Measurements from ENCODE around the gene GEMIN5. TPM values are rescaled to one million over a fixed set of nuclear protein-coding genes. Genes with fewer than 3 reads are reported as not detected.

The GEMIN5 gene
- total and polyA plus RNA-seq, 2 of the 13 experiments (the other 11 are each of a cell fraction or from before 2014, with no cell fraction given) = 6.6 to 28.6 TPM

DNA sequence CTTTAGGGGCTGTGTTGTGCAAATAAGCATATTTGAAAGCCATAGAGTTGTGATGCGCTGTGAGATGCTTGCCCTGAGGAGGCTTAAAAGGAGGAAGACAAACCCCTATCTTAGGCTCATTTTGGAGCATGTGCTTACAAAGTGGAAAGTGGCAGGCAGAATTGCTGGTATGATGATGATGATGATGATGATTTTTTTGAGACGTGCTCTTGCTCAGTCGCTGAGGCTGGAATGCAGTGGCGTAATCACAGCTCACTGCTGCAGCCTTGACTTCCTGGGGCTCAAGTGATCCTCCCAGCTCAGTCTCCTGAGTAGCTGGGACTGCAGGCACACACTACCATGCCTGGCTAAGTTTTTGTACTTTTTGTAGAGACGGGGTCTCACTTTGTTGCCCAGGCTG lies 77.9 kb downstream of the GEMIN5 start (continued):
- TF ChIP-seq KDM2A (CRISPR knock-in tag; IDR thresholded peaks at IDR 0.05; ENCODE audit: borderline replicate concordance, low read depth) (peak; percentile 22; the same call in 1 of the 2 replicates), TAF1 (CRISPR knock-in tag; IDR thresholded peaks at IDR 0.05) (no peak), ETV5 (CRISPR knock-in tag; IDR thresholded peaks at IDR 0.05; ENCODE audit: borderline replicate concordance) (peak; percentile 77; the same call in 1 of the 2 replicates), HDAC1 (CRISPR knock-in tag; IDR thresholded peaks at IDR 0.05) (no peak), ZNF552 (CRISPR knock-in tag; IDR thresholded peaks at IDR 0.05; ENCODE audit: borderline replicate concordance) (no peak), PHF5A (CRISPR knock-in tag; IDR thresholded peaks at IDR 0.05; ENCODE audit: low read depth, unreplicated experiment) (peak; percentile 58), SMAD3 (CRISPR knock-in tag; IDR thresholded peaks at IDR 0.05) (no peak), PAX8 (CRISPR knock-in tag; IDR thresholded peaks at IDR 0.05; ENCODE audit: borderline replicate concordance) (no peak), HNRNPUL1 (IDR thresholded peaks at IDR 0.05; ENCODE audit: low read depth, low read length) (no peak), ZNF510 (CRISPR knock-in tag; IDR thresholded peaks at IDR 0.05; ENCODE audit: low read depth) (no peak), HNRNPH1 (optimal IDR thresholded peaks at IDR 0.05; ENCODE audit: low read depth, low read length) (no peak), KAT7 (CRISPR knock-in tag; IDR thresholded peaks at IDR 0.05; ENCODE audit: borderline replicate concordance) (no peak), ZNF430 (CRISPR knock-in tag; IDR thresholded peaks at IDR 0.05) (no peak), ZNF331 (CRISPR knock-in tag; IDR thresholded peaks at IDR 0.05) (0 out of 2 replicates have a peak, but pooled peaks have one; percentile 21), TBX3 (IDR thresholded peaks at IDR 0.05; ENCODE audit: borderline replicate concordance) (no peak), ETV6 (CRISPR knock-in tag; conservative IDR thresholded peaks at IDR 0.05) (no peak)
- TF ChIP-seq, protein P1, sequence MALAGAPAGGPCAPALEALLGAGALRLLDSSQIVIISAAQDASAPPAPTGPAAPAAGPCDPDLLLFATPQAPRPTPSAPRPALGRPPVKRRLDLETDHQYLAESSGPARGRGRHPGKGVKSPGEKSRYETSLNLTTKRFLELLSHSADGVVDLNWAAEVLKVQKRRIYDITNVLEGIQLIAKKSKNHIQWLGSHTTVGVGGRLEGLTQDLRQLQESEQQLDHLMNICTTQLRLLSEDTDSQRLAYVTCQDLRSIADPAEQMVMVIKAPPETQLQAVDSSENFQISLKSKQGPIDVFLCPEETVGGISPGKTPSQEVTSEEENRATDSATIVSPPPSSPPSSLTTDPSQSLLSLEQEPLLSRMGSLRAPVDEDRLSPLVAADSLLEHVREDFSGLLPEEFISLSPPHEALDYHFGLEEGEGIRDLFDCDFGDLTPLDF (CRISPR knock-in tag; IDR thresholded peaks at IDR 0.05) = no peak
- TF ChIP-seq, protein P2, sequence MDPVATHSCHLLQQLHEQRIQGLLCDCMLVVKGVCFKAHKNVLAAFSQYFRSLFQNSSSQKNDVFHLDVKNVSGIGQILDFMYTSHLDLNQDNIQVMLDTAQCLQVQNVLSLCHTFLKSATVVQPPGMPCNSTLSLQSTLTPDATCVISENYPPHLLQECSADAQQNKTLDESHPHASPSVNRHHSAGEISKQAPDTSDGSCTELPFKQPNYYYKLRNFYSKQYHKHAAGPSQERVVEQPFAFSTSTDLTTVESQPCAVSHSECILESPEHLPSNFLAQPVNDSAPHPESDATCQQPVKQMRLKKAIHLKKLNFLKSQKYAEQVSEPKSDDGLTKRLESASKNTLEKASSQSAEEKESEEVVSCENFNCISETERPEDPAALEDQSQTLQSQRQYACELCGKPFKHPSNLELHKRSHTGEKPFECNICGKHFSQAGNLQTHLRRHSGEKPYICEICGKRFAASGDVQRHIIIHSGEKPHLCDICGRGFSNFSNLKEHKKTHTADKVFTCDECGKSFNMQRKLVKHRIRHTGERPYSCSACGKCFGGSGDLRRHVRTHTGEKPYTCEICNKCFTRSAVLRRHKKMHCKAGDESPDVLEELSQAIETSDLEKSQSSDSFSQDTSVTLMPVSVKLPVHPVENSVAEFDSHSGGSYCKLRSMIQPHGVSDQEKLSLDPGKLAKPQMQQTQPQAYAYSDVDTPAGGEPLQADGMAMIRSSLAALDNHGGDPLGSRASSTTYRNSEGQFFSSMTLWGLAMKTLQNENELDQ (CRISPR knock-in tag; IDR thresholded peaks at IDR 0.05; ENCODE audit: borderline replicate concordance) = no peak
- TF ChIP-seq, protein P3, sequence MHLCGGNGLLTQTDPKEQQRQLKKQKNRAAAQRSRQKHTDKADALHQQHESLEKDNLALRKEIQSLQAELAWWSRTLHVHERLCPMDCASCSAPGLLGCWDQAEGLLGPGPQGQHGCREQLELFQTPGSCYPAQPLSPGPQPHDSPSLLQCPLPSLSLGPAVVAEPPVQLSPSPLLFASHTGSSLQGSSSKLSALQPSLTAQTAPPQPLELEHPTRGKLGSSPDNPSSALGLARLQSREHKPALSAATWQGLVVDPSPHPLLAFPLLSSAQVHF (CRISPR knock-in tag; IDR thresholded peaks at IDR 0.05) = no peak
- TF ChIP-seq, protein P4, sequence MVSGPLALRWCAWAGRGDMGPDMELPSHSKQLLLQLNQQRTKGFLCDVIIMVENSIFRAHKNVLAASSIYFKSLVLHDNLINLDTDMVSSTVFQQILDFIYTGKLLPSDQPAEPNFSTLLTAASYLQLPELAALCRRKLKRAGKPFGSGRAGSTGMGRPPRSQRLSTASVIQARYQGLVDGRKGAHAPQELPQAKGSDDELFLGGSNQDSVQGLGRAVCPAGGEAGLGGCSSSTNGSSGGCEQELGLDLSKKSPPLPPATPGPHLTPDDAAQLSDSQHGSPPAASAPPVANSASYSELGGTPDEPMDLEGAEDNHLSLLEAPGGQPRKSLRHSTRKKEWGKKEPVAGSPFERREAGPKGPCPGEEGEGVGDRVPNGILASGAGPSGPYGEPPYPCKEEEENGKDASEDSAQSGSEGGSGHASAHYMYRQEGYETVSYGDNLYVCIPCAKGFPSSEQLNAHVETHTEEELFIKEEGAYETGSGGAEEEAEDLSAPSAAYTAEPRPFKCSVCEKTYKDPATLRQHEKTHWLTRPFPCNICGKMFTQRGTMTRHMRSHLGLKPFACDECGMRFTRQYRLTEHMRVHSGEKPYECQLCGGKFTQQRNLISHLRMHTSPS (CRISPR knock-in tag; IDR thresholded peaks at IDR 0.05; ENCODE audit: low read depth) = no peak
- TF ChIP-seq, protein P5, sequence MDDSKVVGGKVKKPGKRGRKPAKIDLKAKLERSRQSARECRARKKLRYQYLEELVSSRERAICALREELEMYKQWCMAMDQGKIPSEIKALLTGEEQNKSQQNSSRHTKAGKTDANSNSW (CRISPR knock-in tag; IDR thresholded peaks at IDR 0.05; ENCODE audit: borderline replicate concordance) = no peak

Data from HepG2 (cell line).